Endothelial cell of umbilical vein (primary cell): ENCODE results near the gene HPCAL4.

ENCODE experiments used
- CTCF ChIP-seq, 2 donors: IDR thresholded peaks; 1 replicate in 1 of 2; 2 replicates in 1 of 2; pipeline ENCODE4 v1.5.1; 2011; ENCODE audit warnings: low read length in 2 of 2, mild to moderate bottlenecking in 2 of 2, moderate library complexity in 2 of 2, control low read depth in 1 of 2, inconsistent platforms in 1 of 2, low read depth in 1 of 2; ENCODE audit not compliant: insufficient read depth in 1 of 2; ENCODE audit errors: extremely low read depth in 1 of 2
- MYC ChIP-seq: IDR thresholded peaks from one replicate; pipeline ENCODE4 v1.6.1; 2011; ENCODE audit warnings: mild to moderate bottlenecking, low read depth, low read length
- POLR2AphosphoS5 ChIP-seq: IDR thresholded peaks from 2 replicates; pipeline ENCODE4 v1.6.1; 2012; ENCODE audit warnings: low read depth, mild to moderate bottlenecking, control low read depth, low read length, moderate library complexity; ENCODE audit not compliant: insufficient read depth

DNA sequence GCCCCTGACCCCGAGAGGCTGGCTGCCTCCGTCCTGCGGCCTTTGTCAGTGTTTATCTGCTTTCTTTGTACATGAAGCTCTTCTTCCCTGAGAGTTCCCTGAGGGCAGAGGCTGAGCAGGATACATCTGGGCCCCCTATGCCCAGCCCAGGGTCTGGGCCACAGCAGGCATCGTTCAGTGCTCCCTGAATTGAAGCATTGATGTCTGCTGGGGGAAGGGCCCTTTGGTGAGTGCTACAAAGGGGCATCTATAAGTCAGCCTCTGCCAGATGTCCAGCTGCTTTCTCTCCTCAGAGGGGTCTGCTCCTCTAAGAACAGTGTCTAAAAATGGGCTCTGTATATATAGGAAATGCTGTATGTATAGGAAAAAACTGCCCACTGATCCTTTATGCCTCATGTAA lies 53.9 kb downstream of the HPCAL4 start:
- no peak for TF ChIP-seq POLR2AphosphoS5
- no peak for TF ChIP-seq CTCF (IDR thresholded peaks at IDR 0.05; ENCODE audit: extremely low read depth in 1 of 2, insufficient read depth in 1 of 2, low read depth in 1 of 2, low read length in 2 of 2)
- no peak for TF ChIP-seq MYC
